B cell (primary cell): Measurements from ENCODE around the gene GPR149.

Experiments
- CTCF ChIP-seq: fragments of 200-600 bp; IDR thresholded peaks from one replicate; pipeline ENCODE4 v1.8.0; 2022; ENCODE audit warnings: antibody characterized with exemption, mild to moderate bottlenecking
- EZH2 ChIP-seq: IDR thresholded peaks from 2 replicates; pipeline ENCODE4 v1.6.1; 2012; ENCODE audit warnings: borderline replicate concordance, low read depth, mild to moderate bottlenecking, moderate library complexity, low read length; ENCODE audit not compliant: insufficient read depth, poor library complexity, severe bottlenecking

DNA sequence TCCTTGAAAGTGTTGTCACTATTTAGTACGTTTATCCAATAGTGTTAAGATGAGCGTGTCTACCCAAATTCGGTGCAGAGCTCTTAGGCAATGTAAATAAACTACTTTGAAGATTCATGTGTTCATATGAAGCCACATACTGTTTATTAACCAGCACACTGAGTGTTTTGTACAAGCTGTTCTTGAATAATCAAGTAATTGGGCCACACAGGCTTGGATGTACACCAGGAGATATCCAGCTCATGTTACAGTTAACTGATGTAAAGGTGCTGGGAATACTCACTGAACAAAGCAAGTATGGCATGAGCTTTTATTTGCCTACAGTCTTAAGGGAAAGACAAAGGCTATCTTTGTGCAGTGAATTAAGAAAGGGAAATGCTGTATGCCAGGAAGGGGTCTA lies 105.1 kb downstream of the GPR149 start:
- TF ChIP-seq CTCF (no peak), EZH2 (no peak)
